ENCODE data around the gene ENPP6. TPM values are rescaled to one million over a fixed set of nuclear protein-coding genes. Genes with fewer than 3 reads are reported as not detected.

Gene ENPP6
- total and polyA plus RNA-seq, 4 donors: 0.02 to 0.37 (median 0.10) TPM

DNA sequence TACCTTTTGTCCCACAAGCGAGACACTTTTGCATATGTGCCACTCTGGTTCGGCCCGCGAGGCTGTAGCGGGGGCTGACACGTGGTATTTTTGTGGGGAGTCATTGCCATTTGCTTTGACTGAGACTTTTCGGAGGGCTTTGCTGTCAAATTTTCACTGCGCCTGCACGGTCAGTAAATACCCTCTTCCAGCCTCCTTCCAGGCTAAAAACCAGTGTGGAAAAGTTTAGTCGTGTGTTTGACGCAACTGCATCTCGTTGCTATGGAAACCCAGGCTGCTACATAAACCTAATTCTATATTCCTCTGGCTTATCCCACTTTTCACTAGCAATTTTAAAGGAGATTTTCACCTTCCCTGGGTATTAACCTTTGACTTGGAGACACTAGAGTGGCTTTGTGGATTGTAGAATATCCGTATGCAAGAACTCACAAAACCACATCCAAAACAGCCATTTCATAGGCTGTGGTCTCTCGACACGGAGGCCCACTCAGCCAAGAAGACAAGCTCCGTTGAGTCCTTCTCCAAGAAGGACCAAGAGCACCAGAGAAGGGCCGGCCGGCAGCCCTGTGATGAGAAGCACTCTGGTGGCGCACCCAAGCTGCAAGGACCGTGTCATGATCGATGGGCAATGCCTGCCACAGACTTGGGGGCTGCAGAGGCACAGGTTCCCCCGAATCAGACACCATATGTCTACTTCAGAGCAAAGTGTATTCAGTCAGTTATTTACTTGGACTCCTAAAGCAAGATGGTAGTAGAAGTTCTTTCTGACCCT is 38.4 kb upstream of the ENPP6 start:
- DNase-seq (no peak), ATAC-seq (ENCODE audit: insufficient read depth, low FRiP score) (no peak)
- TF ChIP-seq, protein P1, sequence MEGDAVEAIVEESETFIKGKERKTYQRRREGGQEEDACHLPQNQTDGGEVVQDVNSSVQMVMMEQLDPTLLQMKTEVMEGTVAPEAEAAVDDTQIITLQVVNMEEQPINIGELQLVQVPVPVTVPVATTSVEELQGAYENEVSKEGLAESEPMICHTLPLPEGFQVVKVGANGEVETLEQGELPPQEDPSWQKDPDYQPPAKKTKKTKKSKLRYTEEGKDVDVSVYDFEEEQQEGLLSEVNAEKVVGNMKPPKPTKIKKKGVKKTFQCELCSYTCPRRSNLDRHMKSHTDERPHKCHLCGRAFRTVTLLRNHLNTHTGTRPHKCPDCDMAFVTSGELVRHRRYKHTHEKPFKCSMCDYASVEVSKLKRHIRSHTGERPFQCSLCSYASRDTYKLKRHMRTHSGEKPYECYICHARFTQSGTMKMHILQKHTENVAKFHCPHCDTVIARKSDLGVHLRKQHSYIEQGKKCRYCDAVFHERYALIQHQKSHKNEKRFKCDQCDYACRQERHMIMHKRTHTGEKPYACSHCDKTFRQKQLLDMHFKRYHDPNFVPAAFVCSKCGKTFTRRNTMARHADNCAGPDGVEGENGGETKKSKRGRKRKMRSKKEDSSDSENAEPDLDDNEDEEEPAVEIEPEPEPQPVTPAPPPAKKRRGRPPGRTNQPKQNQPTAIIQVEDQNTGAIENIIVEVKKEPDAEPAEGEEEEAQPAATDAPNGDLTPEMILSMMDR (IDR thresholded peaks at IDR 0.05; ENCODE audit: control extremely low read depth, extremely low read depth): no peak

GRCh38 chr4:184255361-184255760 is 37.7 kb upstream of the ENPP6 start:
- H3K4me3 ChIP-seq: no peak overlapping the region
- TF ChIP-seq, protein P1 (IDR thresholded peaks at IDR 0.05; ENCODE audit: control extremely low read depth, extremely low read depth): no peak
- H3K27ac ChIP-seq (ENCODE audit: low read depth in 1 of 2, low read length in 1 of 2): no peak overlapping the region
- H3K27me3 ChIP-seq (ENCODE audit: control insufficient read depth in 3 of 3, insufficient read depth in 3 of 3, low read length in 2 of 3): no peaks in the 10 kb centered on the region
- DNase-seq: peak in 1 of 3 donors; percentile 29
- WGBS, 2 donors: 66 to 83% methylated on average over 4 of the region's 4 CpGs
- H3K36me3 ChIP-seq (ENCODE audit: control insufficient read depth in 4 of 4, insufficient read depth in 4 of 4, low read length in 4 of 4): no peaks in the 10 kb centered on the region
- peaks cover 0 to 2% (median 0%) of the 10 kb centered on the region in 5 donors for H3K4me1 ChIP-seq (ENCODE audit: control insufficient read depth in 5 of 5, insufficient read depth in 5 of 5, low read length in 5 of 5)
- H3K9me3 ChIP-seq (ENCODE audit: control insufficient read depth in 4 of 4, insufficient read depth in 3 of 4, low read length in 3 of 4): peaks cover 0 to 3% (median 0%) of the 10 kb centered on the region in 4 donors
- H3K9ac ChIP-seq (ENCODE audit: insufficient read depth in 1 of 2, low read length in 2 of 2): no peak overlapping the region
- no peak for ATAC-seq (ENCODE audit: insufficient read depth, low FRiP score)

More for the DNA sequence above, 38.4 kb upstream of the ENPP6 start:
- Histone ChIP-seq H3K27ac (ENCODE audit: low read depth in 1 of 2, low read length in 1 of 2) (no peak overlapping the region), H3K9ac (ENCODE audit: insufficient read depth in 1 of 2, low read length in 2 of 2) (no peak overlapping the region), H3K27me3 (ENCODE audit: control insufficient read depth in 3 of 3, insufficient read depth in 3 of 3, low read length in 2 of 3) (no peaks in the 10 kb centered on the region), H3K36me3 (ENCODE audit: control insufficient read depth in 4 of 4, insufficient read depth in 4 of 4, low read length in 4 of 4) (no peaks in the 10 kb centered on the region), H3K4me1 (ENCODE audit: control insufficient read depth in 5 of 5, insufficient read depth in 5 of 5, low read length in 5 of 5) (peaks cover 0 to 2% (median 0%) of the 10 kb centered on the region in 5 donors), H3K9me3 (ENCODE audit: control insufficient read depth in 4 of 4, insufficient read depth in 3 of 4, low read length in 3 of 4) (peaks cover 0 to 3% (median 0%) of the 10 kb centered on the region in 4 donors), H3K4me3 (no peak overlapping the region)
- 93 to 95% methylated on average over 22 of the region's 22 CpGs for WGBS, 2 donors

- Histone ChIP-seq H3K9ac (ENCODE audit: insufficient read depth in 1 of 2, low read length in 2 of 2) (no peak overlapping the region), H3K27ac (ENCODE audit: low read depth in 1 of 2, low read length in 1 of 2) (no peak overlapping the region), H3K4me1 (ENCODE audit: control insufficient read depth in 5 of 5, insufficient read depth in 5 of 5, low read length in 5 of 5) (peaks cover 0 to 2% (median 0%) of the 10 kb centered on the region in 5 donors), H3K36me3 (ENCODE audit: control insufficient read depth in 4 of 4, insufficient read depth in 4 of 4, low read length in 4 of 4) (no peaks in the 10 kb centered on the region), H3K4me3 (no peak overlapping the region), H3K27me3 (ENCODE audit: control insufficient read depth in 3 of 3, insufficient read depth in 3 of 3, low read length in 2 of 3) (no peaks in the 10 kb centered on the region), H3K9me3 (ENCODE audit: control insufficient read depth in 4 of 4, insufficient read depth in 3 of 4, low read length in 3 of 4) (peaks cover 0 to 3% (median 0%) of the 10 kb centered on the region in 4 donors)
- TF ChIP-seq, protein P1 (IDR thresholded peaks at IDR 0.05; ENCODE audit: control extremely low read depth, extremely low read depth): no peak
- no peak for ATAC-seq (ENCODE audit: insufficient read depth, low FRiP score)
- no peak for DNase-seq
- WGBS, 2 donors: 94 to 99% methylated on average over 24 of the region's 24 CpGs
Measured at GRCh38 chr4:184253072-184253420, 35.4 kb upstream of the ENPP6 start.
